Effector memory CD4-positive, alpha-beta T cell (primary cell): ENCODE measurements around the gene CCDC92.
"Not testable (repeated sequence)": the region's sequence is repeated elsewhere in the genome, so short reads cannot be mapped to it uniquely, and the experiment has no call there.

Source experiments
- DNase-seq, 3 donors: peaks; one replicate each; pipeline ENCODE4 v3.0.0-alpha.2; 2020
- H3K27ac ChIP-seq: 2 replicates; pipeline ENCODE4 v1.7.0; 2013; ENCODE audit warnings: mild to moderate bottlenecking, low read length, moderate library complexity; ENCODE audit not compliant: insufficient read depth, poor library complexity, severe bottlenecking
- H3K27me3 ChIP-seq: replicated peaks from 2 replicates; pipeline ENCODE4 v1.7.0; 2013; ENCODE audit warnings: mild to moderate bottlenecking, low read length; ENCODE audit not compliant: insufficient read depth, control insufficient read depth, poor library complexity, severe bottlenecking
- H3K36me3 ChIP-seq: 2 replicates; pipeline ENCODE4 v1.7.0; 2013; ENCODE audit warnings: mild to moderate bottlenecking, low read length, moderate library complexity; ENCODE audit not compliant: control insufficient read depth, insufficient read depth
- H3K4me1 ChIP-seq: 2 replicates; pipeline ENCODE4 v1.7.0; 2013; ENCODE audit warnings: low read length, mild to moderate bottlenecking; ENCODE audit not compliant: control insufficient read depth, insufficient read depth, poor library complexity, severe bottlenecking
- H3K4me3 ChIP-seq: 2 replicates; pipeline ENCODE4 v1.7.0; 2013; ENCODE audit warnings: low read length, low read depth, mild to moderate bottlenecking; ENCODE audit not compliant: insufficient read depth, poor library complexity, severe bottlenecking
- H3K9me3 ChIP-seq: 2 replicates; pipeline ENCODE4 v1.7.0; 2013; ENCODE audit warnings: mild to moderate bottlenecking, low read length, moderate library complexity; ENCODE audit not compliant: control insufficient read depth

CCDC92 gene

DNA sequence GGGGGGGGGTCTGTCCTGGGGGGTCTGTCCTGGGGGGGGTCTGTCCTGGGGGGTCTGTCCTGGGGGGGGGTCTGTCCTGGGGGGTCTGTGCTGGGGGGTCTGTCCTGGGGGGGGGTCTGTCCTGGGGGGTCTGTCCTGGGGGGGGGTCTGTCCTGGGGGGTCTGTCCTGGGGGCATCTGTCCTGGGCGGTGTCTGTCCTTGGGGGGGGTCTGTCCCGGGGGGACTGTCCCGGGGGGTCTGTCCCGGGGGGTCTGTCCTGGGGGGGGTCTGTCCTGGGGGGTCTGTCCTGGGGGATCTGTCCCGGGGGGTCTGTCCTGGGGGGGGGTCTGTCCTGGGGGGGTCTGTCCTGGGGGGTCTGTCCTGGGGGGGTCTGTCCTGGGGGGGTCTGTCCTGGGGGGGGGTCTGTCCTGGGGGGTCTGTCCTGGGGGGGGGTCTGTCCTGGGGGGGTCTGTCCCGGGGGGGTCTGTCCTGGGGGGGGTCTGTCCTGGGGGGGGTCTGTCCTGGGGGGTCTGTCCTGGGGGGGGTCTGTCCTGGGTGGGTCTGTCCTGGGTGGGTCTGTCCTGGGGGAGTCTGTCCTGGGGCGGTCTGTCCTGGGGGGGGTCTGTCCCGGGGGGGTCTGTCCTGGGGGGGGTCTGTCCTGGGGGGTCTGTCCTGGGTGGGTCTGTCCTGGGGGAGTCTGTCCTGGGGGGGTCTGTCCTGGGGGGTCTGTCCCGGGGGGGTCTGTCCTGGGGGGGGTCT is 60.8 kb downstream of the CCDC92 start:
- not testable (repeated sequence) for H3K4me1 ChIP-seq, H3K36me3 ChIP-seq, DNase-seq, H3K27ac ChIP-seq, H3K9me3 ChIP-seq, H3K27me3 ChIP-seq, H3K4me3 ChIP-seq

DNA sequence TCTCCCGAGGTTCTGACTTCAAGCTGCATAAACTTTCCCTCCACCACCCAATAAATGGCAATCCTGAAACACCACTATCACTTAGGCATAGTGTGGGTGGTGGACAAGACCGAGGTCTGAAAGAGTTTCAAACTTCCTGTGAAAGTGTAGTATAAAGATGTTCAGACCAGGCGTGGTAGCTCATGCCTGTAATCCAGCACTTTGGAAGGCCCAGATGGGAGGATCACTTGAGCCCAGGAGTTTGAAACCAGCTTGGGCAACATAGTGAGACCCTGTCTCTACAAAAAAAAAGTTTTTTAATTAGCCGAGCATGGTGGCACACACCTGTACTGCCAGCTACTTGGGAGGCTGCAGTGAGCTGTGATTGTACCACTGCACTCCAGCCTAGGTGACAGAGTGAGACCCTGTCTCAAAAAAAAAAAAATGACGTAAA is 61.9 kb downstream of the CCDC92 start:
- no peaks in the 10 kb centered on the region for H3K27me3 ChIP-seq
- no peaks in the 10 kb centered on the region for H3K36me3 ChIP-seq
- no peaks in the 10 kb centered on the region for H3K9me3 ChIP-seq
- H3K4me3 ChIP-seq = no peak overlapping the region
- no peak for DNase-seq
- H3K27ac ChIP-seq = no peak overlapping the region
- no peaks in the 10 kb centered on the region for H3K4me1 ChIP-seq

DNA sequence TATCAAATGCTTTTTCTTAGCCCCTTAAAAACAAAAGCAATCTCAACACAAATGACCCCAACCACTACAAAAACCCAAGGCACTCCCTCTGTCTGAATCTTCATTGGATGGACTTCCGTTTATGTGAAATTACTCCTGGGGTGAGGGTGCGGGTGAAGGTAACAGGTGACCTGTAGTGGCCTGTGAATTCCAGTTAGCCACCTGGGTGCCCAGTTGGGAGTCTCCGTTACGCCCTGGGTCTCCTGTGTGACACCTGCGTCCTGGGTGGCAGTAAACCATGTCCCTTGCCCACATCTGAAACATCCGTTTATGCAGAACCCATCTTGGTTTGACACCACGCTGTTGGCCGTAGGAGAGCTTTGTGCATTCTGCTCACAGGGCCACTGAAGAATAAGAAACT is 62.6 kb downstream of the CCDC92 start:
- H3K9me3 ChIP-seq = no peaks in the 10 kb centered on the region
- DNase-seq = no peak
- no peaks in the 10 kb centered on the region for H3K4me1 ChIP-seq
- no peak overlapping the region for H3K27ac ChIP-seq
- no peaks in the 10 kb centered on the region for H3K27me3 ChIP-seq
- H3K36me3 ChIP-seq = no peaks in the 10 kb centered on the region
- H3K4me3 ChIP-seq = no peak overlapping the region

DNA sequence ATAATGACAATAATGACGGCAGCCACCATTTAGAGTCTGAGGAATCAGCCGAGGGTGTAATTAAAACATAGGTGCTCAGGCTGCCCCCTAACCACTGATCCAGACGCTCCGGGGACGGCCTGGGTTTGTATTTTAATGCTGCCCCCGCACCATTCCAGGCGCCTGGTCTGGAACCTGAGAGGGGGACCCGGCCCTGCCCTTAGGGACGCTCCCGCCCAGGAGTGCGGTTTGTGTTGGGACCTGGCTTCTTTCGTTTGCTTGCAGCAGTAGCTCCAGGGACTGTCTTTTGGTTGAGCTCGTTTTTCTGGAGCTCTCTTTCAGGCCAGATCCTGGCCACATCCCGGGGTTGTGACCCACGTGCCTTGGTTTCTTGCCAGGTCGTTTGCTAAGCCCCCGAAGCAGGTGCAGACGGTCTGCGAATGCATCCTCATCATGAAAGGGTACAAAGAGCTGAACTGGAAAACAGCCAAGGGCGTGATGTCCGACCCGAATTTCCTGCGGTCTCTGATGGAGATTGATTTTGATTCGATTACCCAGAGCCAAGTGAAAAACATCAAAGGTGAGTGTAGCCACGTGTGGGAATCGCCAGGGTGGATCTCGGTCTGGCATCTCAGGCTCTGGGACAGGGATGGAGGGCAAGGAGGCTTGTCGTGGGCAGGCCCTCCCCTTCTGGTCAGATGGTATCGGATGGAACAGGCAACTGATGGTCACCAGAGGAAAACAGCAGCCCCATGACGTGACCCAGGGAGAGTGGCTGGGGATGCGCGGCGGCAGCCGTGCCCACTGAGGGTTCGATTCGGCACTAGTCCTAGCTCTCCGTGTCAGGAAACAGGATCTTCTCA is 63.5 kb downstream of the CCDC92 start:
- no peaks in the 10 kb centered on the region for H3K27me3 ChIP-seq

DNA sequence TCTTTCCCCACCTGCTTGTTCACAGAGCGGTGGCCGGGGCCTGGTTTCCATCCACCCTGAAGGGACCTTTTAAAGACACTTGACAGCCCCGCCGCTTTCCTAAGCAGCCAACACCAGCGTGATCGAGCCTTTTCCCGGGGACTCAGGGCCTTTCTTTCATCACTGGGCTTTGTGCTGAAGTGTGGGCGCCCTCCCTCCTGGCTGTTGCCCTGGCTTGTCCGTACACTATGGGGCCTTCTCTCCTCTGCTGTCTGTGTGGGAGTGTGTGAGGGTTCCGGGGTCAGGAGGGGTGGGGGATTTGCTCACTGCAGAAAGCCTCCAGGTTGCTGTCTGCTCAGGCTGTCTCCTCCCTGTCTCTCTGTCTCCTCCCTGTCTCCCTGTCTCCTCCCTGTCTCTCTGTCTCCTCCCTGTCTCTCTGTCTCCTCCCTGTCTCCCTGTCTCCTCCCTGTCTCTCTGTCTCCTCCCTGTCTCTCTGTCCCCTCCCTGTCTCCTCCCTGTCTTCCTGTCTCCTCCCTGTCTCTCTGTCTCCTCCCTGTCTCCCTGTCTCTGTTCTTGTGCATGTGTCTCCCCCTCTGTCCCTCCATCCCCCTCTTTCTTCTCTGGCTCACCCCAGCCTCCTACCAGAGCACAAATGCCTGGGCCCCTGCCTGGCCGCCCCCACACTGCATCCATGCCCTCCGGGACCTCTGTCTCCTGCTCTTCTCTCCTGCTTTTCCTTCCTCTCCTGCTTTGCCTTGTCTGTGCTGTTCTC is 64.7 kb downstream of the CCDC92 start:
- no peaks in the 10 kb centered on the region for H3K27me3 ChIP-seq
- H3K4me1 ChIP-seq = no peaks in the 10 kb centered on the region
- DNase-seq = no peak
- no peaks in the 10 kb centered on the region for H3K36me3 ChIP-seq
- H3K4me3 ChIP-seq = no peak overlapping the region
- no peak overlapping the region for H3K27ac ChIP-seq
- H3K9me3 ChIP-seq = no peaks in the 10 kb centered on the region

More for the DNA sequence above, 63.5 kb downstream of the CCDC92 start:
- Histone ChIP-seq H3K36me3 (no peaks in the 10 kb centered on the region), H3K4me3 (no peak overlapping the region), H3K27ac (no peak overlapping the region), H3K9me3 (no peaks in the 10 kb centered on the region), H3K4me1 (no peaks in the 10 kb centered on the region)
- no peak for DNase-seq

DNA sequence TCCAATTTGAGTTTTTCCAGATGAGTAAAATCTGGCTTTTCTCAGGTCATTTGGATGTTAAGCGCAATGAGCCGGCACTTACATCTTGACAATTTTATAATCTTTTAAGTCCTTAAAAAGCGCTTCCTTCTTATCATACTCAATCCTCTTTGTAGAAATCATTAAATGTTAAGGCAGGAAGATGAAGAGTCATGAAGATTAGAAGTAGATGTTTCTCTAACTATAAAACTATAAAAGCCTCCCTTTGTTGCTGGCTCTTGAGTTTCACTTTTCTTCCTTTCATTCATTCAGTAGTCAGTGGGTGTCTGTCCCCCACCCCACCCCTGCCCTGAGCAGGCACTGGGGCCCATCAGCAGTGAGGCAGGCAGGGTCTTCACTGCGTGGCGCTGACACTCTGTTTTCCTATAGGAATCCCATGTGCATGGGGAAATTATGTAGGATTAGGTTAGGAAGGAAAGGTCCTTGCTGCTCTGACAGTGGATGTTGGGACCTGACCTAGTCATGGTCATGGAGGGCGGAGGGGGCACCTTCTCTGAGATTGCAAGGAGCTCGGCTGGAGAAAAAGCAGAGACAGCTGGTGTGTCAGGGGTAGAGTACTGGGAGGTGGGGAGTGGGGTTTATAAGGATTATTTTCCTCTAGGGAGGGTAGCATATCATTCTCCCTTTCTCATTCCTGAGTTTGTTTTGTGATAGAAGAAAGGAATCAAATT is 65.8 kb downstream of the CCDC92 start:
- Histone ChIP-seq H3K4me3 (no peak overlapping the region), H3K4me1 (no peaks in the 10 kb centered on the region), H3K36me3 (no peaks in the 10 kb centered on the region), H3K9me3 (no peaks in the 10 kb centered on the region), H3K27ac (no peak overlapping the region), H3K27me3 (no peaks in the 10 kb centered on the region)
- DNase-seq = no peak

DNA sequence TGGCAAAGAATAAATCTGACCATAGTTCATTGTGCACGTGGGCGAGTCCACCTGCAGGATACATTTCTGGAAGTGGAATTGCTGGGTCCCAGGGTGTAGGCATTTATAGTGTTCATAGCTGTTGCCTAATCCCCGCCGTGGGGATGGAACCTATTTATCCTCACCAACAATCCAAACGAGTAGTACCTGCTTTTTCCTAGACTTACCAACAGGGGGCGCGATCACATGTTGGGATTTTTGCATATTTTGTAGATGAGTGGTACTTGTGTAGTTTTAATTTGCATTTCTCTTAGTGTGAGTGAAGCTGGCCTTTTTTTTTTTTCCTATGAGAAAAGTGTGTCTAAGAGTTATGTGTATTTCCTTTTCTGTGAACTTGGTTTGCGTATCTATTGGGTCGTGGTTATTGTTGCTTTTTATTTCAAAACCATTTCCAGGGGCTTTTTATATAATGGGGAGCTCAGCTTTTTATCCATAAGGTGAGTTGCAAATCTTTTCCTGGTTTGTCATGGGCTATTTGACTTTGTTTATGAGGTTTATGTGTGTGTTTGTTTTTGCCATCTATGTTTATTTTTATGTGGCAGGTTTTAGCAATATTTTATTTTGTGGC is 67.2 kb downstream of the CCDC92 start:
- Histone ChIP-seq H3K4me3 (no peak overlapping the region), H3K27me3 (no peaks in the 10 kb centered on the region), H3K4me1 (no peaks in the 10 kb centered on the region), H3K9me3 (no peaks in the 10 kb centered on the region), H3K27ac (no peak overlapping the region), H3K36me3 (no peaks in the 10 kb centered on the region)
- peak; percentile 25 to 51 (median 27) for DNase-seq

DNA sequence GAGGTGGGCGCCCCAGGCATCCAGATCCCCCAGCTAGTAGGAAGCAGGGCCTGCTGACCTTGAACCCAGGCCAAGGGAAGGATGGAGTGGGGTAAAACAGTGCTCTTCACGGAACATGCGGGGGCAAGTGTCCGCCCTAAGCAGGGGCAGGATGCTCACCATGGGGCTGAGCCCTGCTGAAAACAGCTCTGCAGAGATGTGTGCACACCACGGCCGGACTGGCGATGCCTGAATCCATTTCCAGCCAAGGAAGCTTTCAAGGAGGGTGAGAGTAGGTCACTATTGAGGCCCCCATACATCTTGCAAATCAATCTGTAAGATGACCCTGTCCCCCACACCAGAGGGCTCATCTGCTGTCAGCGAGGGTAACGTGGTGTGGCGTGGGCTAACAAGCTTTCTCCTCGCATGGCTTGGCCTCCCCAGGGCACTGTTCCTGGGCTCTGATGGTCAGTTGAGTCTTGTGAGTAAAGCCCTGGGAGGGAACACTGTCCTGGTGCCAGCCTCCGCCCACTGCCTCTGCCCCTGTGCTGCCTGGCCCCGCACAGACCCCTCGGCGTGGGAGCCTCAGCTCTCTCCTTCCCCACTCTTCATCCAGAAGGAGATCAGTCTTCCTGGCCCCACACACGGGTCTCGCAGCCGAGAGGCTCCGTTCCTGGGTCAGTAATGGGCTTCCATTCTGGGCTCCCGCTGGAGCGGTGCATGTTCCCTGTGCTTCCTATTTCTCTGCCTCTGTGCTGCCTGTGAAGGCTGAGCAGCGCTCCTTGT is 69.1 kb downstream of the CCDC92 start:
- H3K4me3 ChIP-seq = no peak overlapping the region
- H3K4me1 ChIP-seq = no peaks in the 10 kb centered on the region
- H3K36me3 ChIP-seq = no peaks in the 10 kb centered on the region
- no peak overlapping the region for H3K27ac ChIP-seq
- no peaks in the 10 kb centered on the region for H3K9me3 ChIP-seq
- no peak for DNase-seq
- no peaks in the 10 kb centered on the region for H3K27me3 ChIP-seq

DNA sequence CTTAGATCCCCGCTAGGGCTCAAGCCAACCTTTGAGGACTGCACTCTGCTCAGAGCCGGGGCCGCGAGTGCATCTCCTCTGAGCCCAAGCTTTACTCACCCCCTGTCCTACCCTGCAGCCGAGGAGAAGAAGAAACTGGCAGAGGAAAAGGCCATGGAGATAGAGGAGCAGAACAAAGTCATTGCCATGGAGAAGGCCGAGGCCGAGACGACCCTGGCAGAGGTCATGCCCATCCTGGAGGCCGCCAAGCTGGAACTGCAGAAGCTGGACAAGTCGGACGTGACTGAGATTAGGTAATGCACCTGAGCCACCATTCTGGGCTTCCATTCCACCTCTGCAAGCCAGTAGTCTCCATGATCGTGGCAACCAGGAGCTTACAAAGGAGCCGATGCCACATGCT is 69.8 kb downstream of the CCDC92 start:
- Histone ChIP-seq H3K4me3 (no peak overlapping the region), H3K9me3 (no peaks in the 10 kb centered on the region), H3K27me3 (no peaks in the 10 kb centered on the region), H3K4me1 (no peaks in the 10 kb centered on the region), H3K36me3 (no peaks in the 10 kb centered on the region), H3K27ac (no peak overlapping the region)
- DNase-seq = no peak
